ENCODE data around the gene KCTD17. TPM values are rescaled to one million over a fixed set of nuclear protein-coding genes. Genes with fewer than 3 reads are reported as not detected.

KCTD17 gene
- total and polyA plus RNA-seq, 2 of the 13 experiments (the other 11 are each of a cell fraction or from before 2014, with no cell fraction given) = 5.3 to 11.7 TPM

DNA sequence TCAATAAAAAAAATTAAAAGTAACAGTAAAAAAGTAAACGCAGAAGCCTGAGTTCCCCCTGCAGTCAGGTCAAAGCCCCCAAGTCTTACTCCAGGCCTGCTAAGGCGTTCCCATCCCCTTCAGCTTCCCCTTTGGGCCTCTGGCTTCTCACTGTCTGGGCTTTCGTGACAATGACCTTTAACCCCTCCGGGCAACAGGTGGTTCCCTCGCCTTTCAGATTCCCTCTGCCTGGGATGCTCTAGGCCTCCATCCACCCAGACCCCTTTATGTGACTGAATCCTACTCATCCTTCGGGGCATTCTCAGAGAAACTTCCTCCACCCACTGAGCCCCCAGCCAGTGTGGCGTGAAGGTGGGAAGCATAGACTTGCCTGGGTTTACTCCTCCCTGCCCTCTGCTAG is 24.0 kb upstream of the KCTD17 start:
- H3K27me3 ChIP-seq (ENCODE audit: control insufficient read depth in 1 of 2, insufficient read depth in 2 of 2, low read length in 2 of 2) = no peaks in the 10 kb centered on the region
- H3K9me3 ChIP-seq (ENCODE audit: low read length) = no peaks in the 10 kb centered on the region
- in situ Hi-C loops (cut with HindIII; ENCODE audit: extremely low pct_ligation_motif_present, low pct_unique_long_range_greater_than_20kb) (no loop called here), intact Hi-C loops (cut with micrococcal nuclease; ENCODE audit: unreplicated experiment) (no loop called here)
- no peak overlapping the region for H2AFZ ChIP-seq (ENCODE audit: low read length)
- ATAC-seq (no peak), DNase-seq (ENCODE audit: low spot score) (no peak), FAIRE-seq (no peak)
- BruUV-seq (replicated peaks) = TSS peak; percentile 5
- no peaks in the 10 kb centered on the region for H4K20me1 ChIP-seq (ENCODE audit: insufficient read depth, low read length)
- peak; percentile 33; the same call in 1 of the 2 replicates for TF ChIP-seq ZFX (CRISPR knock-in tag; IDR thresholded peaks at IDR 0.05; ENCODE audit: low read depth)
- TF ChIP-seq GPBP1L1 (CRISPR knock-in tag; IDR thresholded peaks at IDR 0.05) = no peak
- TF ChIP-seq NR2F6 (IDR thresholded peaks at IDR 0.05) = peak; percentile 25; the same call in 1 of the 2 replicates
- no peak for TF ChIP-seq NR2F6 (CRISPR knock-in tag; IDR thresholded peaks at IDR 0.05)
- TF ChIP-seq ZNF543 (CRISPR knock-in tag; IDR thresholded peaks at IDR 0.05) = no peak
- peak; percentile 47; the same call in 1 of the 2 replicates for TF ChIP-seq NR2C2 (CRISPR knock-in tag; IDR thresholded peaks at IDR 0.05; ENCODE audit: borderline replicate concordance)
- TF ChIP-seq POLR2G (IDR thresholded peaks at IDR 0.05; ENCODE audit: low read depth, low read length) = peak; percentile 35; the same call in 1 of the 2 replicates
- TF ChIP-seq, protein P1, sequence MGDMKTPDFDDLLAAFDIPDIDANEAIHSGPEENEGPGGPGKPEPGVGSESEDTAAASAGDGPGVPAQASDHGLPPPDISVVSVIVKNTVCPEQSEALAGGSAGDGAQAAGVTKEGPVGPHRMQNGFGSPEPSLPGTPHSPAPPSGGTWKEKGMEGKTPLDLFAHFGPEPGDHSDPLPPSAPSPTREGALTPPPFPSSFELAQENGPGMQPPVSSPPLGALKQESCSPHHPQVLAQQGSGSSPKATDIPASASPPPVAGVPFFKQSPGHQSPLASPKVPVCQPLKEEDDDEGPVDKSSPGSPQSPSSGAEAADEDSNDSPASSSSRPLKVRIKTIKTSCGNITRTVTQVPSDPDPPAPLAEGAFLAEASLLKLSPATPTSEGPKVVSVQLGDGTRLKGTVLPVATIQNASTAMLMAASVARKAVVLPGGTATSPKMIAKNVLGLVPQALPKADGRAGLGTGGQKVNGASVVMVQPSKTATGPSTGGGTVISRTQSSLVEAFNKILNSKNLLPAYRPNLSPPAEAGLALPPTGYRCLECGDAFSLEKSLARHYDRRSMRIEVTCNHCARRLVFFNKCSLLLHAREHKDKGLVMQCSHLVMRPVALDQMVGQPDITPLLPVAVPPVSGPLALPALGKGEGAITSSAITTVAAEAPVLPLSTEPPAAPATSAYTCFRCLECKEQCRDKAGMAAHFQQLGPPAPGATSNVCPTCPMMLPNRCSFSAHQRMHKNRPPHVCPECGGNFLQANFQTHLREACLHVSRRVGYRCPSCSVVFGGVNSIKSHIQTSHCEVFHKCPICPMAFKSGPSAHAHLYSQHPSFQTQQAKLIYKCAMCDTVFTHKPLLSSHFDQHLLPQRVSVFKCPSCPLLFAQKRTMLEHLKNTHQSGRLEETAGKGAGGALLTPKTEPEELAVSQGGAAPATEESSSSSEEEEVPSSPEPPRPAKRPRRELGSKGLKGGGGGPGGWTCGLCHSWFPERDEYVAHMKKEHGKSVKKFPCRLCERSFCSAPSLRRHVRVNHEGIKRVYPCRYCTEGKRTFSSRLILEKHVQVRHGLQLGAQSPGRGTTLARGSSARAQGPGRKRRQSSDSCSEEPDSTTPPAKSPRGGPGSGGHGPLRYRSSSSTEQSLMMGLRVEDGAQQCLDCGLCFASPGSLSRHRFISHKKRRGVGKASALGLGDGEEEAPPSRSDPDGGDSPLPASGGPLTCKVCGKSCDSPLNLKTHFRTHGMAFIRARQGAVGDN (CRISPR knock-in tag; IDR thresholded peaks at IDR 0.05) = 0 out of 2 replicates have a peak, but pooled peaks have one; percentile 18
- no peak for TF ChIP-seq ZNF512 (CRISPR knock-in tag; IDR thresholded peaks at IDR 0.05)
- peaks cover 13 to 41% of the 10 kb centered on the region in 2 experiments for H3K36me3 ChIP-seq (replicated peaks in 1 of 2; ENCODE audit: control insufficient read depth in 1 of 2, insufficient read depth in 2 of 2, low read length in 2 of 2)
- no peak overlapping the region for H3K9ac ChIP-seq (ENCODE audit: insufficient read depth, low read depth, low read length)
- peak overlapping the region; percentile 15 for H3K27ac ChIP-seq (ENCODE audit: extremely low read length, insufficient read depth, low read length)
- POLR2A ChIA-PET = interaction anchor here (1.0 to 13.3 kb wide), 3 partner anchors 9 to 16 kb away, joined by 3 to 383 read pairs (median 6); partner anchors contain the start of genes MPST and TST
- 88% methylated on average over 7 of the region's 7 CpGs for WGBS (ENCODE audit: low lambda C conversion rate)
- H3K4me2 ChIP-seq (ENCODE audit: low read depth, low read length) = no peak overlapping the region
- peaks cover 22% of the 10 kb centered on the region for H3K79me2 ChIP-seq (ENCODE audit: insufficient read depth, low read length)
- CTCF ChIA-PET (ENCODE audit: low intra/inter-chr PET ratio, low total read pairs) = no interaction called here
- peaks cover 97% of the 10 kb centered on the region for H3K4me1 ChIP-seq (ENCODE audit: insufficient read depth, low read length)
- H3K4me3 ChIP-seq (replicated peaks in 1 of 3; ENCODE audit: insufficient read depth in 1 of 3, low read depth in 2 of 3, low read length in 3 of 3) = no peak overlapping the region
